Measurements from ENCODE around the gene GIGYF2. TPM values are rescaled to one million over a fixed set of nuclear protein-coding genes. Genes with fewer than 3 reads are reported as not detected.
"Not testable (repeated sequence)": the region's sequence is repeated elsewhere in the genome, so short reads cannot be mapped to it uniquely, and the experiment has no call there.

The GIGYF2 gene
- total and polyA plus RNA-seq, 8 donors, result 7.1 to 158 (median 75.0) TPM

DNA sequence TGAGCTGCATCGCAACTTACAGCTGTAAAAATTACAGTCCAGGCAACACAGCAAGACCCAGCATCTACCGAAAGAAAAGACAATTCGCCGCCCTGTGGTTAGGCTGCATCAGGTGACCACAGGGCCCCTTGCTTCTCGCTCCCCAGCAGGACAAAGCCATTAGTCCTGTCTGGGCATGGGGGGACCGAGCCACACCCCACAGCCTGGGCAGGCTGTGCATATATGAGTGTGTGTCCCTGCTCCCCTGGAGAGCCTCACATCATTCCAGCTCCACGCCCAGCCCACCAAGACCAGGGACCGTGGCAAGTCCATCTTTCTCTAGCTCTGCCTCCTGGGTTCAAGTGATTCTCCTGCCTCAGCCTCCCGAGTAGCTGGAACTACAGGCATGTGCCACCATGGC, 206.9 kb downstream of the GIGYF2 start:
- whole genome bisulfite sequencing, 5 donors, result 78 to 97% (median 83%) methylated on average over 8 to 9 of the region's 9 CpGs
- Histone ChIP-seq H3K4me1 (no peaks in the 10 kb centered on the region), H3K27me3 (peaks cover 0 to 14% (median 0%) of the 10 kb centered on the region in 3 donors), H3K36me3 (no peaks in the 10 kb centered on the region), H3K27ac (no peak overlapping the region), H3K4me3 (no peak overlapping the region), H3K9me3 (no peaks in the 10 kb centered on the region)
- intact Hi-C loops (cut with DNase I; ENCODE audit: low total_unique reads), result no loop called here
- TF ChIP-seq CTCF (IDR thresholded peaks at IDR 0.05) (no peak), POLR2A (IDR thresholded peaks at IDR 0.05) (no peak), EP300 (IDR thresholded peaks at IDR 0.05) (no peak), POLR2AphosphoS5 (IDR thresholded peaks at IDR 0.05) (no peak)
- peak in 1 of 2 donors; percentile 8 for DNase-seq

- Histone ChIP-seq H3K27me3 (peaks cover 0 to 17% (median 0%) of the 10 kb centered on the region in 3 donors), H3K9me3 (peaks cover 0 to 15% (median 8%) of the 10 kb centered on the region in 4 donors)
- 68 to 75% (median 71%) methylated on average over 6 to 9 of the region's 10 CpGs for WGBS, 5 donors
- H3K36me3 ChIP-seq; H3K4me3 ChIP-seq; H3K4me1 ChIP-seq; H3K27ac ChIP-seq; intact Hi-C loops (cut with DNase I; ENCODE audit: low total_unique reads); DNase-seq: not testable (repeated sequence)
These were observed 210.0 kb downstream of the GIGYF2 start for GRCh38 chr2:232906867-232907717.

- 93 to 97% (median 95%) methylated on average over 9 of the region's 9 CpGs for WGBS, 5 donors
- H3K27ac ChIP-seq; H3K4me3 ChIP-seq; intact Hi-C loops (cut with DNase I; ENCODE audit: low total_unique reads); H3K36me3 ChIP-seq; H3K4me1 ChIP-seq: not testable (repeated sequence)
- peaks cover 0 to 20% (median 10%) of the 10 kb centered on the region in 4 donors for H3K9me3 ChIP-seq
- peak in 1 of 2 donors; percentile 17 for DNase-seq
- H3K27me3 ChIP-seq, result peaks cover 0 to 12% (median 0%) of the 10 kb centered on the region in 3 donors
These were observed 210.6 kb downstream of the GIGYF2 start for GRCh38 chr2:232907718-232908085.

- 31 to 52% (median 37%) methylated on average over 6 of the region's 6 CpGs for WGBS, 5 donors
- Histone ChIP-seq H3K9me3 (peaks cover 0 to 20% (median 10%) of the 10 kb centered on the region in 4 donors), H3K4me3 (no peak overlapping the region), H3K4me1 (no peaks in the 10 kb centered on the region), H3K36me3 (no peaks in the 10 kb centered on the region), H3K27me3 (peaks cover 0 to 12% (median 0%) of the 10 kb centered on the region in 3 donors), H3K27ac (no peak overlapping the region)
- DNase-seq, result no peak
- intact Hi-C loops (cut with DNase I; ENCODE audit: low total_unique reads), result no loop called here
- TF ChIP-seq EP300 (IDR thresholded peaks at IDR 0.05), result no peak
- no peak for TF ChIP-seq POLR2AphosphoS5 (IDR thresholded peaks at IDR 0.05)
- TF ChIP-seq POLR2A (IDR thresholded peaks at IDR 0.05), result no peak
- no peak for TF ChIP-seq CTCF (IDR thresholded peaks at IDR 0.05)
These were observed 211.6 kb downstream of the GIGYF2 start for GRCh38 chr2:232908695-232909094.

Small RNA genes within 50 kb of the gene (small RNA-seq; reads per million reads assigned to genes)
- gene RF00019, result 0 reads per million in 4 donors
- 0 reads per million in 4 donors for gene RN7SL359P
- gene RNU6-107P, result 0 reads per million in 4 donors

Other genes starting within 250 kb of the GIGYF2 start
- gene ALPI, start 241.2 kb upstream of the GIGYF2 start, total RNA-seq, result 10 to 100 TPM in 1 of 5 donors, 1 to 10 TPM in 1, not detected in 3; 1.4 to 12.3 TPM
- not detected for gene ALPI, start 241.2 kb upstream of the GIGYF2 start, polyA plus RNA-seq
- gene ECEL1, start 209.5 kb upstream of the GIGYF2 start, total RNA-seq, result 1 to 10 TPM in 1 of 5 donors, not detected in 4; 1.1 TPM
- under 1 TPM in 1 of 3 donors, not detected in 2; 0.35 TPM for gene ECEL1, start 209.5 kb upstream of the GIGYF2 start, polyA plus RNA-seq
- gene PRSS56, start 176.9 kb upstream of the GIGYF2 start, total RNA-seq, result not detected
- gene PRSS56, start 176.9 kb upstream of the GIGYF2 start, polyA plus RNA-seq, result not detected
- gene CHRND, start 171.2 kb upstream of the GIGYF2 start, total RNA-seq, result not detected
- not detected for gene CHRND, start 171.2 kb upstream of the GIGYF2 start, polyA plus RNA-seq
- not detected for gene CHRNG, start 157.6 kb upstream of the GIGYF2 start, total RNA-seq
- not detected for gene CHRNG, start 157.6 kb upstream of the GIGYF2 start, polyA plus RNA-seq
- gene TIGD1, start 146.8 kb upstream of the GIGYF2 start, total RNA-seq, result 10 to 100 TPM in 2 of 5 donors, 1 to 10 TPM in 3; 1.2 to 14.5 (median 7.2) TPM
- gene TIGD1, start 146.8 kb upstream of the GIGYF2 start, polyA plus RNA-seq, result 1 to 10 TPM; 1.8 to 5.3 (median 4.8) TPM
- gene EIF4E2, start 146.6 kb upstream of the GIGYF2 start, total RNA-seq, result 10 to 100 TPM in 4 of 5 donors, 1 to 10 TPM in 1; 2.3 to 45.2 (median 28.6) TPM
- 10 to 100 TPM; 54.7 to 79.3 (median 69.2) TPM for gene EIF4E2, start 146.6 kb upstream of the GIGYF2 start, polyA plus RNA-seq
- gene EFHD1, start 63.7 kb upstream of the GIGYF2 start, total RNA-seq, result 10 to 100 TPM in 2 of 5 donors, 1 to 10 TPM in 2, not detected in 1; 2.8 to 49.1 (median 9.4) TPM
- 10 to 100 TPM in 1 of 3 donors, 1 to 10 TPM in 2; 6.4 to 12.7 (median 7.4) TPM for gene EFHD1, start 63.7 kb upstream of the GIGYF2 start, polyA plus RNA-seq
- gene KCNJ13, start 79.2 kb downstream of the GIGYF2 start, total RNA-seq, result 1 to 10 TPM in 2 of 5 donors, under 1 TPM in 1, not detected in 2; 0.18 to 2.9 (median 1.8) TPM
- gene KCNJ13, start 79.2 kb downstream of the GIGYF2 start, polyA plus RNA-seq, result 1 to 10 TPM in 1 of 3 donors, under 1 TPM in 2; 0.30 to 1.2 (median 0.50) TPM
- gene SNORC, start 172.9 kb downstream of the GIGYF2 start, total RNA-seq, result 10 to 100 TPM in 2 of 5 donors, 1 to 10 TPM in 1, under 1 TPM in 1, not detected in 1; 0.55 to 23.8 (median 7.1) TPM
- 1 to 10 TPM; 2.1 to 7.5 (median 6.3) TPM for gene SNORC, start 172.9 kb downstream of the GIGYF2 start, polyA plus RNA-seq